ENCODE data around the gene PLXNA4.

PLXNA4 gene

DNA sequence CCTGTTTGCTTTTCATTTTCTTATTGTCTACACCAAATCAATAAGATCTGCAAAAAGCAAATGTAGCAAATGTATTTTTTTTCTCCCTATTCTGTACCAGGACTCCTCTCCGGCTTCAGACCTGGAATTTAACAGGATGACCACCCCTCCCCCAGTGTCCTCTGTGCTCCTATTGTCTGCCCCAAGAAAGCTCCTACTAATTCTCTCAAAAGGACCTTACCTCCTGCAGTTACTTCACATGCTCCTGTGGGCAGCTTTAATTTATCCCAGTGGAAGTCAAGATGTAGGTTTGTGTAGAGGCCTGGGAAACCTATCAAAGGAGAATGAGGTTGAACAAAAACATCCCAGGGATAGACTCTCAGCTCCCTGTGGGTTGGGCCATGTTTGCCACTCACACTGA is 31.3 kb downstream of the PLXNA4 start:
- TF ChIP-seq, protein P1, sequence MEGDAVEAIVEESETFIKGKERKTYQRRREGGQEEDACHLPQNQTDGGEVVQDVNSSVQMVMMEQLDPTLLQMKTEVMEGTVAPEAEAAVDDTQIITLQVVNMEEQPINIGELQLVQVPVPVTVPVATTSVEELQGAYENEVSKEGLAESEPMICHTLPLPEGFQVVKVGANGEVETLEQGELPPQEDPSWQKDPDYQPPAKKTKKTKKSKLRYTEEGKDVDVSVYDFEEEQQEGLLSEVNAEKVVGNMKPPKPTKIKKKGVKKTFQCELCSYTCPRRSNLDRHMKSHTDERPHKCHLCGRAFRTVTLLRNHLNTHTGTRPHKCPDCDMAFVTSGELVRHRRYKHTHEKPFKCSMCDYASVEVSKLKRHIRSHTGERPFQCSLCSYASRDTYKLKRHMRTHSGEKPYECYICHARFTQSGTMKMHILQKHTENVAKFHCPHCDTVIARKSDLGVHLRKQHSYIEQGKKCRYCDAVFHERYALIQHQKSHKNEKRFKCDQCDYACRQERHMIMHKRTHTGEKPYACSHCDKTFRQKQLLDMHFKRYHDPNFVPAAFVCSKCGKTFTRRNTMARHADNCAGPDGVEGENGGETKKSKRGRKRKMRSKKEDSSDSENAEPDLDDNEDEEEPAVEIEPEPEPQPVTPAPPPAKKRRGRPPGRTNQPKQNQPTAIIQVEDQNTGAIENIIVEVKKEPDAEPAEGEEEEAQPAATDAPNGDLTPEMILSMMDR (IDR thresholded peaks at IDR 0.05; ENCODE audit: low read depth, low read length) = no peak
- no peak for DNase-seq (ENCODE audit: extremely low read depth, low read depth)

GRCh38 chr7:132544025-132544424 is 32.2 kb downstream of the PLXNA4 start:
- TF ChIP-seq, protein P1 (IDR thresholded peaks at IDR 0.05; ENCODE audit: low read depth, low read length) = no peak
- no peak for DNase-seq (ENCODE audit: extremely low read depth, low read depth)

GRCh38 chr7:132542895-132543294 is 33.4 kb downstream of the PLXNA4 start:
- DNase-seq (ENCODE audit: extremely low read depth, low read depth) = no peak
- TF ChIP-seq, protein P1 (IDR thresholded peaks at IDR 0.05; ENCODE audit: low read depth, low read length) = no peak

GRCh38 chr7:132541656-132542055 is 34.6 kb downstream of the PLXNA4 start:
- DNase-seq (ENCODE audit: extremely low read depth, low read depth) = no peak
- TF ChIP-seq, protein P1 (IDR thresholded peaks at IDR 0.05; ENCODE audit: low read depth, low read length) = no peak

DNA sequence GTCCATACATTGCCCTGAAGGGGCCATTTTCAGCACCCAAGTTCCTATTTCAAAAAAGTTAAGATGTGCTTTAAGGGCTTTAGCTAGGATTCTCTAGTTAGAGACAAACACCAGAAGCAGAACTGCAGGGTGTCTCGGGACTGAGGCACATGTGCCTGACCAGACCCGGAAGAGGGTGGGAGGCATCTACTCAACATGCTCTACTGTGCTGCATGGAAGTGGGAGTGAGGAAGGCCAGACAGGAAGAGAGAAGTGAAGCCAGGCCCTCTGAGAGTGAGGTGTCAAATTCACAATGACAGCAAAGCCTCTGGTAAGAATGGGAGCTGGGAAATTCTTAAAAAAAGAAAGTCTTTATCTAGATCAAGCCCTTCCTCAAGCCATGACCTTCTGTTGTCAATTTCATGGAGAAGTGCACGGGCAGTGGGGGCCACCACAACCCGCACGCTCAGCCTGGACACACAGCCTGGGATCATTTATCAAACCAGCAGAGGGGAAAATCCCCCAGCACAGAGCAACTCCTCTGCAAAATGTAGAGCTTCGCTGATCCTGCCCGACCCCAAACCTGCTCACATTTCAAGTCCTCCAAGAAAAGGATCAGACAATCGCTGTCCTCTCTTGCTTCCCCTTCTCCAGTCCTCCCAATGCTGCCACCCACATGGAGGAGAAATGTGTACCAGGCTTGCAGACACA is 38.7 kb downstream of the PLXNA4 start:
- DNase-seq (ENCODE audit: extremely low read depth, low read depth) = no peak
- TF ChIP-seq, protein P1 (IDR thresholded peaks at IDR 0.05; ENCODE audit: low read depth, low read length) = no peak

GRCh38 chr7:132536654-132537395 is 39.4 kb downstream of the PLXNA4 start:
- TF ChIP-seq, protein P1 (IDR thresholded peaks at IDR 0.05; ENCODE audit: low read depth, low read length) = no peak

GRCh38 chr7:132533916-132534315 is 42.4 kb downstream of the PLXNA4 start:
- TF ChIP-seq, protein P1 (IDR thresholded peaks at IDR 0.05; ENCODE audit: low read depth, low read length) = no peak
- DNase-seq (ENCODE audit: extremely low read depth, low read depth) = no peak

More at GRCh38 chr7:132536654-132537395, 39.4 kb downstream of the PLXNA4 start:
- no peak for DNase-seq (ENCODE audit: extremely low read depth, low read depth)
